Stimulated activated naive CD4-positive, alpha-beta T cell treated with Interleukin-2 at 50 U/mL for 16 hours (primary cell): ENCODE results near the gene PLEKHA7.
"Not testable (repeated sequence)": the region's sequence is repeated elsewhere in the genome, so short reads cannot be mapped to it uniquely, and the experiment has no call there.

ENCODE experiments used
- DNase-seq: peaks from one replicate; lab custom pipeline; 2025; lab: John Stamatoyannopoulos, UW

The PLEKHA7 gene

DNA sequence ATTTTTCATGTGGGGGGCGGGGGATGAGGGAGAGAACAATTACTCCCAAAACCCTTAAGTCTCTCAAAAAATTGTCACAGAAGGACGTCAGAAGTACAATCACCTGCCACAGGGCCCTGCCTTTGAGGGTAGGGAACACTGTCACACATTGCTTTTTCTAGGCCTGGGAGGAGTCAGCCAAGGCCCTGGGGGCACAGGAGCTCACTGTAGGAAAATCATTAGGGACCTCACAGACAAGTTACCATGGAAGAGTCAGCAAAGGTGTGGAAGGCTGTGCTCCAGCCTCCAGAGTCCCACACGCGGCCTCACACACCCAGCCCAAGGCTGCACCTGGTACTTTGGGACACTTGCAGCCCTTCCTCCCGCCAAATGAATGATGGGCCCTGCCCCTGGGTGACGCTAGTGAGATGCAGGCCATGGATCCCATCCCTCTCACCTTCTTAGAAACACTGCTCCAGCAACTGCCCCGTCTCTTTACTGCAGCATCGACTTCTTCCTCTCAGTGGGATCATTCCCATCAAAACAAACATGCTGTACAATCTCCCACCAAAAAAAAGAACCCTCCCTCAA is 3.3 kb downstream of the PLEKHA7 start:
- DNase-seq = no peak

DNA sequence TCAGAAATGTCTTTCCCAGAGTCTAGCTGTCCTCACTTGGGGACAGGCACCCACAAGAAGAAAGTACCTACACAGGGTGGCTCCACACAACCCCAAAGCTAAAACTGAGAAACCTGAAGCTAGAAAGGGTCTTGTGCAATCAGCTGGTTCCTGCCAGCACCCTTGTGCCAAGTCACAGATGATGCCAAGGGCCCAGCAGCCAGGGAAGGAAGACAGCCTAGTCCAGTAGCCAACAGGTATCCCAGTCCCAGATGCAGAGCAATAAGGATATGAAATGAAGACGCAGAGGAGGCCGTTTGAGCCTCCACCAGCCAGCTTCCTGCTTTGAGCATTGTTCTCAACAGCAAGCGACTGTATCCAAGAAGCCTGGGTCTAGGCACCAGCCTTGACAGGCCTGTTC is 6.1 kb downstream of the PLEKHA7 start:
- DNase-seq = no peak

DNA sequence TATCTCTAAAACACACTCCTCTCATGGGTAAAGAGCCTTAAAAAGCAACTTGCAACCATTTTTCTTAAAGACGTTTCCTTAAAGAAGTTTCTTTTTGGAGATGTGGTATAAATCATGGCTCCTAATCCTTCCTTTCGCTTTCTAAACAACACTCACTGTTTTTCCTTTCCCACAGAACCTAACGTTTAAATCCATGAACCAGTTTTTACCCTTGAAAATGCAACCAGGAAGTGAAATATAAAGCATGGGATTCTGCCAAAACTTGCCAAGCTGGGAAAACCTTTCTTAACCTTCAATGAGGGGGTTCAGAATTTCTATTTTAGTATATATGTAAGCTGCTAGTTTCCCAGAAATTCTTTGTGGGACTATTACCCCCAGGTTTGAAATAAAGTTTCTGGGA is 8.6 kb downstream of the PLEKHA7 start:
- DNase-seq = no peak

DNA sequence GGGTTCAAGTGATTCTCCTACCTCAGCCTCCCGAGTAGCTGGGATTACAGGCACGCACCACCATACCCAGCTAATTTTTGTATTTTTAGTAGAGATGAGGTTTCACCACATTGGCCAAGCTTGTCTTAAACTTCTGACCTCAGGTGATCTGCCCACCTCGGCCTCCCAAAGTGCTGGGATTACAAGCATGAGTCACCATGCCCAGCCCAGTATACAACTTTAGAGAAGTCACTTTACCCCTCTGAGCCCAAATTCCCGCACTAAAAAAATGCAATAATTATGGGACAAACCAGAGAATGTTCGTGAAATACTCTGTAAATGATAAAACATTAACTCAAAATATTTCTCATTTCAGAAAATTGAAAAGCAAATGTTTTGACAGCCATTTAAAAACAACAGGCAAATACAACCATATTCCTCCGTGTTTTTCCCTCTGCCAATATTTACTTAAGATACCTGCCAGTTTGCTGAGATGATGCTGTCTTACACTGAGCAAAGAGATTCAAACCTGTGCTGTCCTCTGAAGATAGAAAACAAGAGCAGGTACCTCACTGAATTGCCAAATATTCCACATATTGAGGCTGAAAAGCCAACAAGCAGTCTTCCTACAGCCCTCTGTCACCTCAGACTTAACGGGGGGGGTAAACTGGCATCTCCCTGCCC is 9.6 kb downstream of the PLEKHA7 start:
- DNase-seq = no peak

DNA sequence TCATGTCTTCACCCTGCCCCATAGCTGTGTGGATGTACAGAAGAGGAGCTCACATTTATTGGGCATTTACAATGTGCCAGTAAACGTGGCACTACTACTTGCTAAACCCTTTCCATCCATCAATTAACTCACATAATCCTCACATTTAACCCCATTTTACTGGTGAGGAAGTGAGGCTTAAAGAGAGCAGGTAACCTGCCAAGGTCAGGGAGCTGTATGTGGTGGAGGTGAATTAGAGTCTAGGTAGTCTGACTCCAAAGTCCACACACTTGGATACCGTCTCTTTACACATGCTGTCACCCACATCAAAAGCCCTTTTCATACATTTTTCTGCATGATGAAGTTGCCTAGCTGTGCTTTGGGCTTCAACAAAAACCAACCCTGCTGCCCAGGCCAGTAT is 10.8 kb downstream of the PLEKHA7 start:
- no peak for DNase-seq

DNA sequence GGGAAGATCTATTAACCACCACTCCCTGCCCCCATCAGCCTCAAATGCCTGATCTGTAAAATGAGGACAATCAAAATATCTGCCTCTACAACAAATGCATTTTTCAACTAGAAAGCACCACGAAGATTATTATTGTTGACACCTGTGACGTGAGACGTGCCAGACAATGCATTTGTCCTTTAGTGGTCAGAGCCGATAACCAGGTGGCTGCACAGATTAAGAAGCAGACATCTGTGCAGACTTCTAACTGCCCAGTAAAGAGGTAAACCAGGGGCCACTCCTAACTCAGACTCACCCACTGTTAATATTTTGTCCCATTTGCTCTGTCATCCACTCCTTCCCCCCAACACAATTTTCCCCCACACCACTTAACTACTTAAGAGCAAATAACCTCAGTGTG is 11.7 kb downstream of the PLEKHA7 start:
- DNase-seq = no peak

DNA sequence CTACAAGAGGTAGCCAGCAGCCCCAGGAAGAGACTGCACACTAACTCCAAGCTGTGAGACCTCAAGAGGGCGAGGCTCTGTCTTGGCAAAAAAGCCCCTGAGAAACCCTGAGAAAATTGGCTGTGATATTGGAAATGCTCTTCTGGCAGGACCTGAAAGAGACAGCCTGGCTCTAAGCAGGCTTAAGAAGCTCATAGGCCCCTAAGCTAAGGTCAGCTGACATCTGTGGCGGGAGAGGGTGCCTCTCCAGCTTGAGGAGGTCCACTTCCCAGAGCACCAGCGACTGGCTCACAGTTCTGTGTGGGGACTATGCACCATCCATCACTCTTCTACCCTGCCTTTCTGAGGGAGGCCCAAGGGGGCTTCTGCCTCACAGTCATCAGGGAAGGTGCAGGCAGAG is 12.4 kb downstream of the PLEKHA7 start:
- DNase-seq = no peak

DNA sequence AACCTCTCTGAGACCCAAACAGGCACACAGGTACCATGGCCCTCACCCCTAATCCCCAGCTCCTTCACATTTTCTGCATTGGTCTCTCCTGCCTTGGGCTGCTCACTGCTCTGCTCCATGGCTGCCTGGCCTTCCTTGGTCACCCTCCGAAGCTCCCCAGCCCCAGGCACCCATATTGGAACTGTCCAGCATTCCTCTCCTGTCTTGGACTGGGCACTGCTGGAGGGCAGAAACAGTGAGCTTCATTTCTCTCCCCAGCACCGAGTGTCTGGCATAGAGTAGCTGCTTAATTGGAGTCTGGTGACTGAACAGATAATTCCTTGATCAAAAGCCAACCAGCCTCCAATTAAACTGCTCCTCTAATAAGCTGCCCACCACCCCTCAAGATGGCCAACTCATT is 13.2 kb downstream of the PLEKHA7 start:
- no peak for DNase-seq

DNA sequence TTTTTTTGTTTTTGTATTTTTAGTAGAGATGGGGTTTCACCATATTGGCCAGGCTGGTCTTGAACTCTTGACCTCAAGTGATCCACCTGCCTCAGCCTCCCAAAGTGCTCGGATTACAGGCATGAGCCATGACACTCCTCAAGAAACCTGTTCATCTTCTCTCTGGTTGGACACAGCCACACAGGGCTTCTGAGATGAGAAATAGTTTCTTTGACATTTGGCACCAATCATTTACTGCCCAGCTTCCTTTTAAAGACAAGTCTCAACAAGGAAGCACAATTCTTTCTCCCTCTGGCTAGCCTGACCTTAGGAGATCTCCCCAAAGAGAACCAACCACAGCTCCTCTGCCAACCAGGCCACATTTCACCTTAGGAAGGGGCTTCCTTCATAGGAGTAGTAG is 14.0 kb downstream of the PLEKHA7 start:
- not testable (repeated sequence) for DNase-seq

DNA sequence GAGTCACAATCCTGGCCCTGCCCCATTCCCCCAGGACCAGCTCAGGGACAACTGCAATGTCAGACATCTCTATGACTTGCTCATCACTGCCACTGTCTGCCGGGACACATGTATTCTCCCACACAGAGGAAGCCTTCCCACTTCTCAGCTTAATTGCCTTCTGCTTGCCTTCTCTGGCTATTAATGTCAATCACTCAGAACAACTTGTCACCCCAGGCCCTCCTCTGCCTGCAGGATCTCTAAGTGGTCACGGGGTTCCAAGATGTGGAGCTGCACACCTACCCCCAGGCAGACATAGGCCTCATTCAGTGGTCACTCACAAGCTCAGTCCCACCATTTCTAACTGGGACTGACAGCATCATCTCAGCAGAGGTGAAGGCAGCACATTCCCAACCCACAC is 15.1 kb downstream of the PLEKHA7 start:
- no peak for DNase-seq

DNA sequence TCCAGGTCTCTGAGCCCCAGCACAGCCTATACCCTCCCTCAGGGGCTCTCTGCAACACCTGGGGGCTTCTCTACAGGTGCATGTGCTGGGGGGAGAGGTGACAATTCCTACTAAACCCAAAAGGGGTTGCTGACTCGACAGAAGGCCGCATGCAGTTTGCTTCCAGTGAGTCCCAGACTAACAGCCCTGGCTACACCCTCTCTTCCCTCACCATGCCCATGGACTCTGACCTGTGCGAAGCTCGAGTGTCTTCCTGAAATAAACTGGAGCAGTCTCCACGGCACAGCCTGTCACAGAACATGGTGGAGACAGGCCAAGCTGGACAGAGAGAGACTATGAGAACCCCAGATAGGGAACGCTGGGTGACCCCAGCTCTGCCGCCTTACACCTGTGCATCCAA is 16.6 kb downstream of the PLEKHA7 start:
- DNase-seq = no peak

DNA sequence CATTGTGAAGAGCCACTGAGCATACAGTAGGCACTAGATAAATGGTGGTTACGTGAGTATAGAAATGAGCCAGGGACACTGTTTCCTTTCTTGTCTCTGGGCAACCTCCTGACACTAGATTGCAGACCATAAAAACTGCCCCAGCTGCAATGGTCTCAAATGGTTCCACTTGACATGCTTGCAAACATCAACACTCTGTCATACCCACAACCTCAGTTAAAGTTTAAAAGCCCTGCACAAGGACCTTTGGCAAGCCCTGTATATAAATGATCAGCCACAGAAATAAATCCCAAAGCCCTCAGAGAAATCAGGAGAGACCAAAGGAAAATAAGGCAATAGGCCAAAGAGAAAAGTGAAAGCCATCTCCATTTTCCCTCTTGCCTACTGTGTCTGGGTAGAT is 20.7 kb downstream of the PLEKHA7 start:
- no peak for DNase-seq

DNA sequence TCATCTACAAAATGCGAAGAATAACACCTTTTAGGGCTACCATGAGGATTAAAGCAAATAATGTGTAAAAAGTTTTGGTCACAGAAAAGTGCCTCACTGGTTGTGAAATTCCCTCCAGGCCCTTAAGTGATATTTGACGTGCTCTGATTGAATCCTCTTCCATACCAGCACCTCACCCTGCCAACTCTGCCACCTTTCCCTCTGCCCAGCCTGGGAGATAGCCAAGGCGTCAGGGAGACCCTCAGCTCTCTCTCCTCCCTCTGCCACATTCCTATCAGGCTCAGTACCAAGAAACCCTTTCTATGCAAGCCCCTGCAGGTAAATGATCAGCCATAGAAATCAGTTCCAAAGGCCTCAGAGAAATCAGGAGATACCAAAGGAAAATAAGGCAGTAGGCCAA is 21.4 kb downstream of the PLEKHA7 start:
- DNase-seq = no peak

DNA sequence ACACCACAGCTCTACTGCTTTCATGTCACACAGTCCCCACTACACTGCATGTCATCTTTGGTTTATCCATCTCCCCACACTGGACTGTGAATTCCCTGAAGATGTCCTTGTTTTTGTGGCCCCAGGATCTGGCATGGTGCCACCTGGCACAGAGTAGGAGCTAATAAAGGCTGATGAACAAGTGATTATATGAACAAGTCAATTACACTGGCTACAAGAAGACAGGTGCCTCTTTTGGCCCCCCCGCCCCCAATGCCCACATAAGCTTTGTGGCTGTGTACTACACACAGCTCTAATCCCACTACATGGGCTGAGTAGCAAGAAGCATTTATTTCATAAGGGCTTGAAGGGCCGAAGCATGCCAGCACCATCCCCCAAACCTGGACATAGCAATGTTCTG is 24.7 kb downstream of the PLEKHA7 start:
- no peak for DNase-seq

DNA sequence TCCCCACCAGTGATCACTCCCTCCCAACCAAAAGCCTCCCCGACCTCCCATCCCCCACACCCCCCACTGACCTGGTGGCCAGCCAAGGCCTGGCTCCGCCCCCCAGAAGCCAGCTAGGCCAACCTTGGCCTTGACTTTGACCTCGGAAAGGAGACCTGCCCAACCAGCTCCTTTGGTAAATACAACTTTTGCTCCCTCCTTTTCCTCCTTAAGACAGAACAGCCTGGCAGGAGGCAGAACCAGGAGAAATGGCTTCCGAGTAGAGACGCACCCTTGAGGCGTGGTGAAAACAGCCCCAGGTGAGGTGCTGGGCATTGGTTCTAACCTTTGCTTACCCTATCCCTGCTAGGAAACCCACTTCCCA is 27.0 kb downstream of the PLEKHA7 start:
- DNase-seq = no peak

DNA sequence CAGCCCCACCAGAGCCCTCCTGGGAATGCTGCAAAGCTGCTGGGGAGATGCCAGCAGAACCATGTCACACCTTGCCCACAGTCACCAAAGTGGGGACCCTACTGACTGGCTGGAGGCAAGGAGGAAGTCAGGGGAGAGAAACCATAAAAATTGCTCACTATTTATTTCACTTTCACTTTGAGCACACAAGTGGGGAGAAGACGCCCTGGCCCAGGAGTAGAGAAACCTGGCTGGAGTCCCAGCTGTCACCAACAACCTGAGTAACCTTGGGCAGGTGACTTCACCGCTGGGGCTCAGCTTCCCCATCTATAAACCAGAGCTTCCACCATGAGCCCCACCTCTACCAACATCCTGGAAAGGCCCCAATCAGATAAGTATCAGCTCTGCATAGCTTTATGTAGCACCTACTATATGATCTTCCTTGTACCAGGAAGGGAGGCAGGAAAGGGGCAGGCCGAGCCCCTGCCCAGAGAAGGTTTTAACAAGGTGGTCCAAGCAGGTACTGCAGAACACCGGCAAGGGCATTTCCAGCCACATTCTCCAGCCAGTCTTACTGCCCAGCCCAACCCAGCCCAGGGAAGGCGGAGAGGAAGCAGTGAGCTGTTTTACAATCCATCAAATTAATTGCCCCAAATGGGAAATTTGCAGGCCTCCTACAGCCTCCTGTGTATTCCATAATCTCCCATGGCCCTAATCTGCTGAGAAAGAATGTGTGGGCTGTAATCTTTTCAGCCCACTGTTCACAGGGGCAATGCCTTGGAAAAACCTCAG is 27.6 kb downstream of the PLEKHA7 start:
- peak; percentile 41 for DNase-seq

DNA sequence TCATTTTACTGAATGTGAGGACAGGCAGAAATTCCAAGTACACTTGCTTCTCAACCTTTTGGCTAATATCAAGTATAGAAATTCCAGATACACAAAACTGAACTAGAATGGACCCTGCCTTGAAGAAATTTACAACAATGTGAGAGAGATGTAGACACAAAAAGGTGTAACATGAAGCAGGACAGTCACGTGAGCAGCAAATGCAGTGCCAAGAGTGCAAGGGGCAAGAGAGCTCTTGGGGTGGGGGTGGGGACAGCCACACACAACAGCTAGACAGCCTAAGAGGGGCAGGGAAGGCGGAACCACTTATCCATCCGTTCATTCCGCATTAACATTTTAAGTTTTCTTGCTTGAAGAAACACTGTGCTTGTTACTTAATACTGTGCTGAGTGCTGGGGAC is 28.9 kb downstream of the PLEKHA7 start:
- DNase-seq = no peak

DNA sequence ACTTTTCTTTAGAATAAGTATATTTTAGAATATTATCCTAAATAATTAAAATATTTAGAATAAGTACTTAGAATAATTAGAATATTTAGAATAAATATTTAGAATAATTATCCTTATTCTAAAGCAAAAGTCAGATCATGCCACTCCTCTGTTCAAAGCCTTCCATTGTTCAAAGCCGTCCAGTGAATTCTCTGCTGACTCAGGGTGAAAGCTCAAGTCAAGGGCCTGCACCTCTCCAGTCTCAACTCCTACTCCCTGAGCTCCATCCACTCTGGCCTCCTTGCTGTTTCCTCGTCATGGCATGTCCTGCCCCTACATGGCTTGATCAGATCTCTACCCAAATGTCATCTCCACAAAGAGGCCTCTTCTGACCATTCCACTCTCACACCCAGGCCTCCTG is 30.0 kb downstream of the PLEKHA7 start:
- DNase-seq = no peak

DNA sequence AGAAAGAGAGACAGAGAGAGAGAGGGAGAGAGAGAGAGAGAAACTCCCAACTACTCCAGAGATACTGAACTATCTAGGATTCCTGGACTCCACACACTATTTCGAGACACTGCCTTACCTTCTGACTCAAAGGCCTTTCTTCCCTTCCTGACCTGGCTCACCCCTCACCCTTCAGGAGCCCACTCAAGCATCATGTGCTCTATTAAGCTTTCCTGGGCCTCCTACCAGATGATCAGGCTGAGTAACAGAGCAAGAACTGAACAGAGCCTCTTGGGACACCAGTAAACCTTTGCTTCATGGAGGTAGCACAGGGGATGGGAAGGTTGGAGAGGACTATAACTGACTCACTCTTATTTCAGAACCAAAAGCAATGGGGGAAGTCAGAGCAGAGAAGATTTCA is 31.4 kb downstream of the PLEKHA7 start:
- no peak for DNase-seq

DNA sequence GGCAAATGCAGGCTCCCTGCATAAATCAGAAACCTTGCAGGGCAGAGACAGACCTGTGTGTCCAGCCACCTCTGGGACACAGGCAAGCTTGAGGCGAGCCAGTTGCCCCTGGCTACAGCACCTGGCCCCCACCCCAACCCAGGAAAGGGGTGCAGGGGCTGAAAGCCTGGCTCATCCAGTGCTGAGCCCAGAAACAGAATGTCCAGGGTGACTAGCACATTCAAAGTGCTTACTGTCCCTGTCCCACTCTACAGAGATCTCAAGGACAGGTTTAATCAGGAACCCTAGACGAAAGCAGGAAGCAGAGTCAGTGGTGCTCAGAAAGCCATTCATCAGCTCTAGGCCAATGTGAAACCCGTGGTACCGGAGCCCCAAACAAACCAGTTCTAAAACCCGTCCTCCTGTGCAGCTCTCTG is 31.9 kb downstream of the PLEKHA7 start:
- no peak for DNase-seq

DNA sequence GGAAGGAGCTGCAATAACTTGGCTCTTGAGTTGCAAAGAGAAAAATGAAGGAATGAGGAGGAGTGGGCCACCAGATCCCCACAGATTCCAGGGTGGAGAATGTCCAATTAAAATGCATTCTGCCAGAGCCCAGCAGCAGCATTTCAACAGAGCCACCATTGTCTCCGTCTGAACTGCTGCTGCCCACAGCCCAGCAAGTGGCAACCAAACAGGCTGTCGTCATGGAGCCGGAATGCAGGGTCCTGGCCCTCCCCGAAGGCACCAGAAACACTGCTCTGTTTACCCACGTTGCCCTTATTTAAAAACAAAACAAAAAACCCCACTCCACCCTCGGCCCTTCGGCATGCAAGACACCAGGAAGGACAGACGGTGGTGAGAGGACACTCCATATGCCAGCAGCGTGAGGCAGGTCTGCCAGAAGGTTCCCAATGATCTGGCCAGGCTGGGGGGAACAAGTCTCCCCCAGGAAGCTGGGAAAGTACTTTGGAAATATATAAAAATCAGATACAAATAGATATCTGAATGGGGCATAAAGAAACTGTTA is 32.5 kb downstream of the PLEKHA7 start:
- DNase-seq = no peak

DNA sequence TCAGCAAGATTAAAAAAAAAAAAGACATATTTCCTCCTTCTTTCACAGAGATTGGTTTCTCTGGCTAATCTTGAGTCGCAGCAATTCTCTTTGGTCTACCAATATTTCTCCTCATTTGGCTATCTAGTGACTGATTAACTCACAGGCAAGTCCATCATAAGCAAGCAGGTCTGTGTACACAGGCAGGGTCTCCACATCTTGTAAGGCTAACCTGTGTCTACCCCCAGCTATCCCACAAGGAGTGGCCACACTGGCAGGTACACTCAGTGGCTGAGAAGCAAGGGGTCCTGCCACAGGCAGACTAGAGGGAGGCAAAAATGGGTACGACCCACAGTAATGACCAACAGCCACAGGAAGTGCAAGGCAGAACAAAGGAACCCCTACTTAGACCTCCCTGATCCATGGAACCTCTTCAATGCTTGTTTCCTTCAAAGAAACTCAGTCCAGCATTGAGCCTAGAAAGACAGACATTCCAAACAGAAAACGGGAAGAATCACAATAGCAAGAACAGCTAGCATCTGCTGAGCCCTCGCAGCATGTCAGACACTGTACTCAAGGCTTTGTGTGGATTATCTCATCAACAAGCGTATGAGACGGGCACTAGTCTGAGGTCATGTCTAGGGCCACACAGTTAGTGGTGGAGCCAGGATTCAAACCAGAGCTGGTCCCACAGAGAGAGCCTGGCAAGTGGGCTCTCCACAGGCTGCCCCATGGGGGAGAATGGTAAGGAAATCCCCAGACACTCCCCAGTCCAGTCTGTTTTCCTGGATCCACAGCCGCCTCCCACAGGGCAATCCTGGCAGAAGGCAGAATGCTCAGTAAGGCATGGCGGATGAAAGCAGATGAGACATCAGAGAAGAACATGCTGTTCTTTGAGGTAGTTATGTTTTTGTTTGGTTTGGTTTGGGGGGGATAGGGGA is 34.3 kb downstream of the PLEKHA7 start:
- no peak for DNase-seq
